OCI-LY7 (cell line): Measurements from ENCODE around the gene ZNG1B.
"Not testable (repeated sequence)": the region's sequence is repeated elsewhere in the genome, so short reads cannot be mapped to it uniquely, and the experiment has no call there.

ENCODE experiments used
- EZH2phosphoT487 ChIP-seq: fragments of 200-600 bp; sonication (generic); IDR thresholded peaks from 2 replicates; pipeline ENCODE4 v1.6.1; 2018; ENCODE audit warnings: low read depth, borderline replicate concordance, mild to moderate bottlenecking, mixed run types, antibody characterized with exemption, low read length, moderate library complexity, mixed read lengths
- TF ChIP-seq, protein P1 (sequence below): fragments of 200-600 bp; sonication (generic); conservative IDR thresholded peaks from 2 replicates; pipeline ENCODE4 v1.5.1; 2014; ENCODE audit warnings: mild to moderate bottlenecking, antibody characterized with exemption, low read length, moderate library complexity, mixed read lengths

DNA sequence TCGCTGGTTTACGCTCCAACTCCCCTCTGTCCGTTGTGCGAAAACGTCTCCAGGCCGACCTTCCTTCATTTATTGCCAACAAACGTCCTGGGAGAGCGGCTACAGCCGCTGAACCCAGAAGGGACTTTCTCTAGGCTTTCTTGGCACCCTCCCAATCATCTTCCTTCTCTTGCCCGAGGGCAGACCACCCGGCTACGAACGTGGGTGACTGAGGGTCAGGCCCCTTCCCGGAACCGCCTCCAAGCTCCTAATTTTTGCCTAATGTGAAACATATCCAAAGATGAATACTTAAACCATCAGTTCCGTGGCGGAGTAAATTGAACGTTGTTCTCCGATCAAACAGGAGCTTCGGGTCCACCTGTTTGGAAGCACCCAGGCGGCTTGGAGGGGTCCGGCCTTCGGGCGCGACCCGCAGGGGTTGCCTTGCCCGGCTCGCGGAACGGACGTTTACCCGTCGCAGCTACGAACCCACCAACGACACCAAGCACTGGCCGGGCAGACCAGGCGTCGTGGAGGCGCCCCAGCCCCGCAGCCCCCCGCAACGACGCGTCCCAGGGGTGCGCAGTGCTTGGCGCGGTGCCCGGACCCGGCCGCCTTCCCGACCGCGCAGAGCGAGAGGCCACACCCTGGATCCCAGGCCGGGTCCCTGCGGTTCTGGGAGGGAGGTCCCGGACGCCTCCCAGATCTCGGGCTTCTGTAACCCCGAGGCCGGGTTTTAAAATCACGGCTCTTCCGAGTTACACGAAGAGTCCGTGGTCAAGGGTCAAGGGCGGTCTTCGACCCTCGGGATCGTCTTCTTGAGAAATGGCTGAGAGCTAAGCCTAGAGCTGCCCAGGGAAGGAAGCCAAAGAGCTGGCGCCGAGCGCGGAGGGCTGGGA, 65.0 kb downstream of the ZNG1B start:
- TF ChIP-seq EZH2phosphoT487, result not testable (repeated sequence)
- TF ChIP-seq, protein P1, sequence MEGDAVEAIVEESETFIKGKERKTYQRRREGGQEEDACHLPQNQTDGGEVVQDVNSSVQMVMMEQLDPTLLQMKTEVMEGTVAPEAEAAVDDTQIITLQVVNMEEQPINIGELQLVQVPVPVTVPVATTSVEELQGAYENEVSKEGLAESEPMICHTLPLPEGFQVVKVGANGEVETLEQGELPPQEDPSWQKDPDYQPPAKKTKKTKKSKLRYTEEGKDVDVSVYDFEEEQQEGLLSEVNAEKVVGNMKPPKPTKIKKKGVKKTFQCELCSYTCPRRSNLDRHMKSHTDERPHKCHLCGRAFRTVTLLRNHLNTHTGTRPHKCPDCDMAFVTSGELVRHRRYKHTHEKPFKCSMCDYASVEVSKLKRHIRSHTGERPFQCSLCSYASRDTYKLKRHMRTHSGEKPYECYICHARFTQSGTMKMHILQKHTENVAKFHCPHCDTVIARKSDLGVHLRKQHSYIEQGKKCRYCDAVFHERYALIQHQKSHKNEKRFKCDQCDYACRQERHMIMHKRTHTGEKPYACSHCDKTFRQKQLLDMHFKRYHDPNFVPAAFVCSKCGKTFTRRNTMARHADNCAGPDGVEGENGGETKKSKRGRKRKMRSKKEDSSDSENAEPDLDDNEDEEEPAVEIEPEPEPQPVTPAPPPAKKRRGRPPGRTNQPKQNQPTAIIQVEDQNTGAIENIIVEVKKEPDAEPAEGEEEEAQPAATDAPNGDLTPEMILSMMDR, result not testable (repeated sequence)
